ENCODE measurements around the gene MTA1. TPM values are rescaled to one million over a fixed set of nuclear protein-coding genes. Genes with fewer than 3 reads are reported as not detected.

Gene MTA1
- total RNA-seq, 2 experiments from 2014 or later = 103 to 217 TPM

DNA sequence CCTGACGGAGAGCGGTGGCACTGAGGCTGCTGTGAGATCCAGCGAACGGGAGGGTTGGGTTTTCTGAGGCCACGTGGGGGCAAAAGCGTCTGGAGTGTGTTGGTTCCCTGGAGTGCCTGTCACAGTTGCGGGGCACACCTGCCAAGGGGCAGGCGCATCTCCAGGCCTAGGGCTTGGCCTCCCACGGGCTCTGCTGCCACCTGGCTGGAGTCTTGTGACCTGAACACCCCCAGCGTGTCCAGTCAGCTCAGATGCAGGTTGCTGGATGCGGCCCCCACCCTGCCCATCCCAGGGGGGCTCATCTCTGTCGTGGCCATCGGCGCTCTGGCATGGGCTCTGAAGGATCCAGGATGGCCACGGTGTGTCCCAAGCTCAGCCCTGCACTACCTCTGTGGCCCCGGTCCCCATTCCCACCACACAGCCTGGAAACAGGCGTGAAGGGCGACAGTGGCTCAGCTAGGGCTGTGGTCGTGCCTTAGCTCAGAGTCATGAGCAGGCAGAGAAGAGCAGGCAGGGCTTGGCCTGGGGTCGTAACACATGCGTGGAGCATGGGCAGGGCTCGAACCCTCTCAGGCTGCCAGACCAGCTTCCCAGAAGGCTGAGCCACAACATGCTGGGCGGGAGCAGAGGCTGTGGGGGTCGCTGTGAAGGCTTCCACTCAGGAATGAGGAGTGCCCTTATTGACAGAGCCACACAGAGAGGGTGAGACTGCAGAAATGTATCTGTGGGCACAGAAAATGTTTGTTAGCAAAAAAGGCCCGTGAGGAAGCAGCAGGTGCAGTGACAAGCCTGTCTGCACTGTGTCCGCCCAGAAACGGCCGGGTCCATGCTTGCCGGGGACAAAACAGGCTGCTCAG, 31.5 kb downstream of the MTA1 start:
- no peak overlapping the region for H3K4me2 ChIP-seq (ENCODE audit: low read length)
- BruUV-seq (replicated peaks) = no TSS peak
- H3K4me1 ChIP-seq (ENCODE audit: insufficient read depth, low read length, poor library complexity, severe bottlenecking) = no peaks in the 10 kb centered on the region
- H2AFZ ChIP-seq (ENCODE audit: low read length) = no peak overlapping the region
- ChIA-PET CTCF (ENCODE audit: unreplicated experiment) (no interaction called here), POLR2A (no interaction called here)
- H3K9me3 ChIP-seq (ENCODE audit: low read length) = no peaks in the 10 kb centered on the region
- H4K20me1 ChIP-seq (ENCODE audit: insufficient read depth, low read length) = no peaks in the 10 kb centered on the region
- DNase-seq (ENCODE audit: low spot score) = no peak
- no peaks in the 10 kb centered on the region for H3K79me2 ChIP-seq (ENCODE audit: insufficient read depth, low read depth, low read length)
- no peaks in the 10 kb centered on the region for H3K9me2 ChIP-seq (ENCODE audit: insufficient read depth, low read length)
- TF ChIP-seq CTCF (conservative IDR thresholded peaks at IDR 0.05; ENCODE audit: low read length) (no peak), EZH2phosphoT487 (IDR thresholded peaks at IDR 0.05; ENCODE audit: borderline replicate concordance, low read depth, low read length) (no peak)
- no peak overlapping the region for H3K27ac ChIP-seq (ENCODE audit: low read depth, low read length, poor library complexity, severe bottlenecking)
- H3K36me3 ChIP-seq (ENCODE audit: insufficient read depth, low read length) = peaks cover 57% of the 10 kb centered on the region
- no peak overlapping the region for H3K4me3 ChIP-seq (ENCODE audit: low read depth, low read length, poor library complexity, severe bottlenecking)
- intact Hi-C loops (cut with micrococcal nuclease; ENCODE audit: unreplicated experiment) = no loop called here

- Histone ChIP-seq H3K4me2 (ENCODE audit: low read length) (no peak overlapping the region), H3K4me3 (ENCODE audit: low read depth, low read length, poor library complexity, severe bottlenecking) (no peak overlapping the region), H4K20me1 (ENCODE audit: insufficient read depth, low read length) (no peaks in the 10 kb centered on the region), H2AFZ (ENCODE audit: low read length) (no peak overlapping the region), H3K4me1 (ENCODE audit: insufficient read depth, low read length, poor library complexity, severe bottlenecking) (no peaks in the 10 kb centered on the region), H3K9me3 (ENCODE audit: low read length) (no peaks in the 10 kb centered on the region), H3K79me2 (ENCODE audit: insufficient read depth, low read depth, low read length) (no peaks in the 10 kb centered on the region), H3K9me2 (ENCODE audit: insufficient read depth, low read length) (no peaks in the 10 kb centered on the region), H3K27ac (ENCODE audit: low read depth, low read length, poor library complexity, severe bottlenecking) (no peak overlapping the region), H3K36me3 (ENCODE audit: insufficient read depth, low read length) (peaks cover 67% of the 10 kb centered on the region)
- no peak for DNase-seq (ENCODE audit: low spot score)
- no TSS peak for BruUV-seq (replicated peaks)
- TF ChIP-seq EZH2phosphoT487 (IDR thresholded peaks at IDR 0.05; ENCODE audit: borderline replicate concordance, low read depth, low read length) = no peak
- TF ChIP-seq CTCF (conservative IDR thresholded peaks at IDR 0.05; ENCODE audit: low read length) = no peak
- ChIA-PET CTCF (ENCODE audit: unreplicated experiment) (no interaction called here), POLR2A (no interaction called here)
- intact Hi-C loops (cut with micrococcal nuclease; ENCODE audit: unreplicated experiment) = no loop called here
These were observed 33.3 kb downstream of the MTA1 start for GRCh38 chr14:105452963-105453362.

- no peak overlapping the region for H3K27ac ChIP-seq (ENCODE audit: low read depth, low read length, poor library complexity, severe bottlenecking)
- H3K4me3 ChIP-seq (ENCODE audit: low read depth, low read length, poor library complexity, severe bottlenecking) = no peak overlapping the region
- H4K20me1 ChIP-seq (ENCODE audit: insufficient read depth, low read length) = no peaks in the 10 kb centered on the region
- POLR2A ChIA-PET = no interaction called here
- no peak for TF ChIP-seq CTCF (conservative IDR thresholded peaks at IDR 0.05; ENCODE audit: low read length)
- no peak for TF ChIP-seq EZH2phosphoT487 (IDR thresholded peaks at IDR 0.05; ENCODE audit: borderline replicate concordance, low read depth, low read length)
- no peak overlapping the region for H3K4me2 ChIP-seq (ENCODE audit: low read length)
- CTCF ChIA-PET (ENCODE audit: unreplicated experiment) = no interaction called here
- peaks cover 67% of the 10 kb centered on the region for H3K36me3 ChIP-seq (ENCODE audit: insufficient read depth, low read length)
- intact Hi-C loops (cut with micrococcal nuclease; ENCODE audit: unreplicated experiment) = no loop called here
- no peaks in the 10 kb centered on the region for H3K9me3 ChIP-seq (ENCODE audit: low read length)
- no peaks in the 10 kb centered on the region for H3K79me2 ChIP-seq (ENCODE audit: insufficient read depth, low read depth, low read length)
- H3K4me1 ChIP-seq (ENCODE audit: insufficient read depth, low read length, poor library complexity, severe bottlenecking) = no peaks in the 10 kb centered on the region
- no peak for DNase-seq (ENCODE audit: low spot score)
- H2AFZ ChIP-seq (ENCODE audit: low read length) = no peak overlapping the region
- BruUV-seq (replicated peaks) = no TSS peak
- no peaks in the 10 kb centered on the region for H3K9me2 ChIP-seq (ENCODE audit: insufficient read depth, low read length)
These were observed 34.2 kb downstream of the MTA1 start for GRCh38 chr14:105453847-105454246.

Data from OCI-LY7 (cell line).